HepG2 (cell line): ENCODE data around the gene CTNNA1. TPM values are rescaled to one million over a fixed set of nuclear protein-coding genes. Genes with fewer than 3 reads are reported as not detected.

Source experiments
- GZF1 ChIP-seq: sonication (generic); formaldehyde crosslinking; IDR thresholded peaks from 2 replicates; pipeline ENCODE4 v1.5.1; 2020; ENCODE audit warnings: mild to moderate bottlenecking, missing genetic modification reagents
- KDM5A ChIP-seq: fragments of 200-600 bp; sonication (generic); IDR thresholded peaks from 2 replicates; pipeline ENCODE4 v1.7.0; 2018; ENCODE audit warnings: antibody characterized with exemption, mild to moderate bottlenecking, low read length, borderline replicate concordance
- MXD1 ChIP-seq: sonication (generic); formaldehyde crosslinking; IDR thresholded peaks from 2 replicates; pipeline ENCODE4 v1.4.0; 2020; ENCODE audit warnings: mild to moderate bottlenecking, missing genetic modification reagents
- NR2F1 ChIP-seq, 2 experiments: fragments of 450-650 bp in 1 of 2; formaldehyde crosslinking in 1 of 2; IDR thresholded peaks; 2 replicates each; pipeline versions ENCODE4 v1.5.0 to v1.6.1; 2016 to 2020; ENCODE audit warnings: mild to moderate bottlenecking in 1 of 2, missing compliant biosample characterization in 1 of 2, missing genetic modification reagents in 1 of 2, moderate library complexity in 1 of 2
- PAXIP1 ChIP-seq: sonication (generic); formaldehyde crosslinking; conservative IDR thresholded peaks from 2 replicates; pipeline ENCODE4 v1.4.0; 2020; ENCODE audit warnings: mild to moderate bottlenecking, missing genetic modification reagents, moderate library complexity
- PITX1 ChIP-seq: sonication (generic); formaldehyde crosslinking; IDR thresholded peaks from 2 replicates; pipeline ENCODE4 v1.5.1; 2020; ENCODE audit warnings: mild to moderate bottlenecking, missing genetic modification reagents
- POLR2G ChIP-seq: fragments of 200-400 bp; formaldehyde crosslinking; IDR thresholded peaks from 2 replicates; pipeline ENCODE4 v1.6.1; 2018; ENCODE audit warnings: mild to moderate bottlenecking, low read depth, low read length, moderate library complexity
- SAP130 ChIP-seq: IDR thresholded peaks from 2 replicates; pipeline ENCODE4 v1.6.1; 2016; ENCODE audit warnings: low read depth
- SP4 ChIP-seq: sonication (generic); formaldehyde crosslinking; IDR thresholded peaks from 2 replicates; pipeline ENCODE4 v1.8.1; 2023; ENCODE audit warnings: mild to moderate bottlenecking, missing genetic modification reagents
- SP5 ChIP-seq: IDR thresholded peaks from 2 replicates; pipeline ENCODE4 v1.6.1; 2016; ENCODE audit warnings: low read depth, borderline replicate concordance
- ZNF546 ChIP-seq: sonication (generic); formaldehyde crosslinking; conservative IDR thresholded peaks from 2 replicates; pipeline ENCODE4 v1.8.1; 2023; ENCODE audit warnings: mild to moderate bottlenecking, missing genetic modification reagents
- polyA plus RNA-seq, 8 experiments: library from polyadenylated mRNA; depleted of rRNA in 3 of 8; stranded (reverse) in 7 of 8; unstranded in 1 of 8; fragments of >200 nt; fragmentation: Illumina TruSeq in 4 of 8; extraction: Trizol in 4 of 8; gene quantifications; 2 replicates each; pipeline versions ENCODE4 v1.2.1 to v1.2.3, GENCODE V29; 2011 to 2016; ENCODE audit warnings: low read depth in 4 of 8, missing spikeins in 1 of 8, mixed read lengths in 1 of 8; ENCODE audit not compliant: insufficient read depth in 1 of 8
- total RNA-seq, 5 experiments: library from RNA; depleted of rRNA; stranded (reverse); fragments of >200 nt; fragmentation: Illumina TruSeq; extraction: Trizol; gene quantifications; 2 replicates each; pipeline ENCODE4 v1.2.3, GENCODE V29; 2016; ENCODE audit warnings: low read depth in 1 of 5
- TF ChIP-seq, protein P1 (sequence below): sonication (generic); formaldehyde crosslinking; IDR thresholded peaks from 2 replicates; pipeline ENCODE4 v1.4.0; 2020; ENCODE audit warnings: missing genetic modification reagents
- TF ChIP-seq, protein P2 (sequence below): sonication (generic); formaldehyde crosslinking; conservative IDR thresholded peaks from 2 replicates; pipeline ENCODE4 v1.8.0; 2022; ENCODE audit warnings: mild to moderate bottlenecking, moderate library complexity, missing genetic modification reagents
- TF ChIP-seq, protein P3 (sequence below): sonication (generic); formaldehyde crosslinking; IDR thresholded peaks from 2 replicates; pipeline ENCODE4 v1.5.0; 2020; ENCODE audit warnings: mild to moderate bottlenecking, missing genetic modification reagents, moderate library complexity

CTNNA1 gene
- total and polyA plus RNA-seq, 2 of the 13 experiments (the other 11 are each of a cell fraction or from before 2014, with no cell fraction given) = 66.8 to 162 TPM

- TF ChIP-seq NR2F1 (CRISPR knock-in tag; IDR thresholded peaks at IDR 0.05) (peak in 1 of 2 experiments; percentile 77; a peak in 2 of 4 replicates), GZF1 (CRISPR knock-in tag) (0 out of 2 replicates have a peak, but pooled peaks have one; percentile 35), SP5 (peak; percentile 27; the same call in 1 of the 2 replicates), PITX1 (CRISPR knock-in tag) (peak; percentile 67; the same call in 1 of the 2 replicates), KDM5A (peak; percentile 99), SP4 (CRISPR knock-in tag) (0 out of 2 replicates have a peak, but pooled peaks have one; percentile 24), PAXIP1 (CRISPR knock-in tag) (peak; percentile 52), MXD1 (CRISPR knock-in tag) (peak; percentile 26), SAP130 (CRISPR knock-in tag) (peak; percentile 35; the same call in 1 of the 2 replicates), POLR2G (peak; percentile 66), ZNF546 (peak; percentile 54; the same call in 1 of the 2 replicates)
- TF ChIP-seq, protein P1, sequence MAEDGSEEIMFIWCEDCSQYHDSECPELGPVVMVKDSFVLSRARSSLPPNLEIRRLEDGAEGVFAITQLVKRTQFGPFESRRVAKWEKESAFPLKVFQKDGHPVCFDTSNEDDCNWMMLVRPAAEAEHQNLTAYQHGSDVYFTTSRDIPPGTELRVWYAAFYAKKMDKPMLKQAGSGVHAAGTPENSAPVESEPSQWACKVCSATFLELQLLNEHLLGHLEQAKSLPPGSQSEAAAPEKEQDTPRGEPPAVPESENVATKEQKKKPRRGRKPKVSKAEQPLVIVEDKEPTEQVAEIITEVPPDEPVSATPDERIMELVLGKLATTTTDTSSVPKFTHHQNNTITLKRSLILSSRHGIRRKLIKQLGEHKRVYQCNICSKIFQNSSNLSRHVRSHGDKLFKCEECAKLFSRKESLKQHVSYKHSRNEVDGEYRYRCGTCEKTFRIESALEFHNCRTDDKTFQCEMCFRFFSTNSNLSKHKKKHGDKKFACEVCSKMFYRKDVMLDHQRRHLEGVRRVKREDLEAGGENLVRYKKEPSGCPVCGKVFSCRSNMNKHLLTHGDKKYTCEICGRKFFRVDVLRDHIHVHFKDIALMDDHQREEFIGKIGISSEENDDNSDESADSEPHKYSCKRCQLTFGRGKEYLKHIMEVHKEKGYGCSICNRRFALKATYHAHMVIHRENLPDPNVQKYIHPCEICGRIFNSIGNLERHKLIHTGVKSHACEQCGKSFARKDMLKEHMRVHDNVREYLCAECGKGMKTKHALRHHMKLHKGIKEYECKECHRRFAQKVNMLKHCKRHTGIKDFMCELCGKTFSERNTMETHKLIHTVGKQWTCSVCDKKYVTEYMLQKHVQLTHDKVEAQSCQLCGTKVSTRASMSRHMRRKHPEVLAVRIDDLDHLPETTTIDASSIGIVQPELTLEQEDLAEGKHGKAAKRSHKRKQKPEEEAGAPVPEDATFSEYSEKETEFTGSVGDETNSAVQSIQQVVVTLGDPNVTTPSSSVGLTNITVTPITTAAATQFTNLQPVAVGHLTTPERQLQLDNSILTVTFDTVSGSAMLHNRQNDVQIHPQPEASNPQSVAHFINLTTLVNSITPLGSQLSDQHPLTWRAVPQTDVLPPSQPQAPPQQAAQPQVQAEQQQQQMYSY = no peak
- TF ChIP-seq, protein P2, sequence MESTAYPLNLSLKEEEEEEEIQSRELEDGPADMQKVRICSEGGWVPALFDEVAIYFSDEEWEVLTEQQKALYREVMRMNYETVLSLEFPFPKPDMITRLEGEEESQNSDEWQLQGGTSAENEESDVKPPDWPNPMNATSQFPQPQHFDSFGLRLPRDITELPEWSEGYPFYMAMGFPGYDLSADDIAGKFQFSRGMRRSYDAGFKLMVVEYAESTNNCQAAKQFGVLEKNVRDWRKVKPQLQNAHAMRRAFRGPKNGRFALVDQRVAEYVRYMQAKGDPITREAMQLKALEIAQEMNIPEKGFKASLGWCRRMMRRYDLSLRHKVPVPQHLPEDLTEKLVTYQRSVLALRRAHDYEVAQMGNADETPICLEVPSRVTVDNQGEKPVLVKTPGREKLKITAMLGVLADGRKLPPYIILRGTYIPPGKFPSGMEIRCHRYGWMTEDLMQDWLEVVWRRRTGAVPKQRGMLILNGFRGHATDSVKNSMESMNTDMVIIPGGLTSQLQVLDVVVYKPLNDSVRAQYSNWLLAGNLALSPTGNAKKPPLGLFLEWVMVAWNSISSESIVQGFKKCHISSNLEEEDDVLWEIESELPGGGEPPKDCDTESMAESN (CRISPR knock-in tag) = peak; percentile 62
- TF ChIP-seq, protein P3, sequence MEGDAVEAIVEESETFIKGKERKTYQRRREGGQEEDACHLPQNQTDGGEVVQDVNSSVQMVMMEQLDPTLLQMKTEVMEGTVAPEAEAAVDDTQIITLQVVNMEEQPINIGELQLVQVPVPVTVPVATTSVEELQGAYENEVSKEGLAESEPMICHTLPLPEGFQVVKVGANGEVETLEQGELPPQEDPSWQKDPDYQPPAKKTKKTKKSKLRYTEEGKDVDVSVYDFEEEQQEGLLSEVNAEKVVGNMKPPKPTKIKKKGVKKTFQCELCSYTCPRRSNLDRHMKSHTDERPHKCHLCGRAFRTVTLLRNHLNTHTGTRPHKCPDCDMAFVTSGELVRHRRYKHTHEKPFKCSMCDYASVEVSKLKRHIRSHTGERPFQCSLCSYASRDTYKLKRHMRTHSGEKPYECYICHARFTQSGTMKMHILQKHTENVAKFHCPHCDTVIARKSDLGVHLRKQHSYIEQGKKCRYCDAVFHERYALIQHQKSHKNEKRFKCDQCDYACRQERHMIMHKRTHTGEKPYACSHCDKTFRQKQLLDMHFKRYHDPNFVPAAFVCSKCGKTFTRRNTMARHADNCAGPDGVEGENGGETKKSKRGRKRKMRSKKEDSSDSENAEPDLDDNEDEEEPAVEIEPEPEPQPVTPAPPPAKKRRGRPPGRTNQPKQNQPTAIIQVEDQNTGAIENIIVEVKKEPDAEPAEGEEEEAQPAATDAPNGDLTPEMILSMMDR (CRISPR knock-in tag) = 0 out of 2 replicates have a peak, but pooled peaks have one; percentile 10
Observed at GRCh38 chr5:138752951-138753793, at the start of gene CTNNA1 (continued).
